Measurements from ENCODE around the gene USP17L22. TPM values are rescaled to one million over a fixed set of nuclear protein-coding genes. Genes with fewer than 3 reads are reported as not detected.

Gene USP17L22
- total RNA-seq = not detected in 2 replicates

GRCh38 chr4:9267319-9267718 lies at the start of gene USP17L22:
TSS of gene USP17L22 (plus strand) at chr4:9267619. CDS start at chr4:9267619, 0 bp downstream.

DNA sequence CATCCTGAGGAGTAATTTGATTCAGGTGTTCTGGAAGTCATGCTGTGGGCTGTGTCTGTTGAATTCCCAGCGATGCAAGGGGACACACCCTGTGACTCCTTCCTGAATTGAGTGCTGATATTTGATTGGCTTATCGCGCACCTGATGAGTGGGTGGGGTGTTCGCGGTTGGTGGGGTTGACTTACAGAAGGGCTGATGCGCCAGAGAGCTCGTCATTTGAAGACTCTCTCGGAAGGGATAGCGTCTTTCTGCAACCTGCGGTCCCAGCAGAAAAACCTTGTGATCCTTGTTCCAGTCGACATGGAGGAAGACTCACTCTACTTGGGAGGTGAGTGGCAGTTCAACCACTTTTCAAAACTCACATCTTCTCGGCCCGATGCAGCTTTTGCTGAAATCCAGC lies 47.6 kb upstream of the USP17L22 start, which contains the start of gene USP17L12:
Gene USP17L12 (plus strand): TSS at position 301 of the 400 bp plus-strand sequence. CDS start 0 bp downstream, at position 301.

GRCh38 chr4:9224596-9224995 lies 42.8 kb upstream of the USP17L22 start, which contains the start of gene USP17L13:
TSS of gene USP17L13 (plus strand) at chr4:9224896. CDS start at chr4:9224896, 0 bp downstream.

DNA sequence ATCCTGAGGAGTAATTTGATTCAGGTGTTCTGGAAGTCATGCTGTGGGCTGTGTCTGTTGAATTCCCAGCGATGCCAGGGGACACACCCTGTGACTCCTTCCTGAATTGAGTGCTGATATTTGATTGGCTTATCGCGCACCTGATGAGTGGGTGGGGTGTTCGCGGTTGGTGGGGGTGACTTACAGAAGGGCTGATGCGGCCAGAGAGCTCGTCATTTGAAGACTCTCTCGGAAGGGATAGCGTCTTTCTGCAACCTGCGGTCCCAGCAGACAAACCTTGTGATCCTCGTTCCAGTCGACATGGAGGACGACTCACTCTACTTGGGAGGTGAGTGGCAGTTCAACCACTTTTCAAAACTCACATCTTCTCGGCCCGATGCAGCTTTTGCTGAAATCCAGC lies 33.3 kb upstream of the USP17L22 start, which contains the start of gene USP17L15:
Gene USP17L15 (plus strand): TSS at position 301 of the 400 bp plus-strand sequence. CDS start 0 bp downstream, at position 301.

DNA sequence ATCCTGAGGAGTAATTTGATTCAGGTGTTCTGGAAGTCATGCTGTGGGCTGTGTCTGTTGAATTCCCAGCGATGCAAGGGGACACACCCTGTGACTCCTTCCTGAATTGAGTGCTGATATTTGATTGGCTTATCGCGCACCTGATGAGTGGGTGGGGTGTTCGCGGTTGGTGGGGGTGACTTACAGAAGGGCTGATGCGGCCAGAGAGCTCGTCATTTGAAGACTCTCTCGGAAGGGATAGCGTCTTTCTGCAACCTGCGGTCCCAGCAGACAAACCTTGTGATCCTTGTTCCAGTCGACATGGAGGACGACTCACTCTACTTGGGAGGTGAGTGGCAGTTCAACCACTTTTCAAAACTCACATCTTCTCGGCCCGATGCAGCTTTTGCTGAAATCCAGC lies 23.8 kb upstream of the USP17L22 start, which contains the start of gene USP17L17:
Gene USP17L17 (plus strand): TSS at position 301 of the 400 bp plus-strand sequence. CDS start 0 bp downstream, at position 301.

DNA sequence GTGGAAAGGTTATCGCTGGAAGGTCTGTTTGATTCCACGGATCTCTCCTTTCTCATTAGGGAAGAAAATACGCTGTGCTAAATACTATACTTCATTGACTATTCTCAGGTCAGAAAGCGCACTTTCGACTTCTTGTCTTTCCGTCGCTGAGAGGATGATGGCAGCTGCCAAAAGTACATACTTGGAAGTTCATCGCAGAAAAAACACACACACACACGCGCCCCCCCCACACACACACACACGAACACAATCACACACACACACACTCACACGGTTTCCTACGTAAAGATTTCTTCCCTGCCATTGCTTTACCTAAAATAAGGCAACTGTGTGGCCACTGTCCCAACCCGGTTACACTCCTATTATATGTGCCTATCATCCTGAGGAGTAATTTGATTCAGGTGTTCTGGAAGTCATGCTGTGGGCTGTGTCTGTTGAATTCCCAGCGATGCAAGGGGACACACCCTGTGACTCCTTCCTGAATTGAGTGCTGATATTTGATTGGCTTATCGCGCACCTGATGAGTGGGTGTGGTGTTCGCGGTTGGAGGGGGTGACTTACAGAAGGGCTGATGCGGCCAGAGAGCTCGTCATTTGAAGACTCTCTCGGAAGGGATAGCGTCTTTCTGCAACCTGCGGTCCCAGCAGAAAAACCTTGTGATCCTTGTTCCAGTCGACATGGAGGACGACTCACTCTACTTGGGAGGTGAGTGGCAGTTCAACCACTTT lies 19.3 kb upstream of the USP17L22 start, which contains the start of gene USP17L18:
Gene USP17L18 (plus strand): TSS at position 678 of the 728 bp plus-strand sequence. CDS start 0 bp downstream, at position 678.

DNA sequence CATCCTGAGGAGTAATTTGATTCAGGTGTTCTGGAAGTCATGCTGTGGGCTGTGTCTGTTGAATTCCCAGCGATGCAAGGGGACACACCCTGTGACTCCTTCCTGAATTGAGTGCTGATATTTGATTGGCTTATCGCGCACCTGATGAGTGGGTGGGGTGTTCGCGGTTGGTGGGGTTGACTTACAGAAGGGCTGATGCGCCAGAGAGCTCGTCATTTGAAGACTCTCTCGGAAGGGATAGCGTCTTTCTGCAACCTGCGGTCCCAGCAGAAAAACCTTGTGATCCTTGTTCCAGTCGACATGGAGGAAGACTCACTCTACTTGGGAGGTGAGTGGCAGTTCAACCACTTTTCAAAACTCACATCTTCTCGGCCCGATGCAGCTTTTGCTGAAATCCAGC lies 14.3 kb upstream of the USP17L22 start, which contains the start of gene USP17L19:
Gene USP17L19 (plus strand): TSS at position 301 of the 400 bp plus-strand sequence. CDS start 0 bp downstream, at position 301.

GRCh38 chr4:9257824-9258223 lies 9.6 kb upstream of the USP17L22 start, which contains the start of gene USP17L20:
TSS of gene USP17L20 (plus strand) at chr4:9258124. CDS start at chr4:9258124, 0 bp downstream.

GRCh38 chr4:9262572-9262971 lies 4.8 kb upstream of the USP17L22 start, which contains the start of gene USP17L21:
TSS of gene USP17L21 (plus strand) at chr4:9262872. CDS start at chr4:9262872, 0 bp downstream.

Other genes with a start within 250 kb of the USP17L22 start
- gene FAM90A26, start 97.2 kb upstream of the USP17L22 start, total RNA-seq = not detected in 2 replicates
- gene USP17L10, start 57.0 kb upstream of the USP17L22 start, total RNA-seq = not detected in 2 replicates
- gene USP17L11, start 52.2 kb upstream of the USP17L22 start, total RNA-seq = not detected in 2 replicates
- gene USP17L12, start 47.5 kb upstream of the USP17L22 start, total RNA-seq = not detected in 2 replicates
- not detected in 2 replicates for gene USP17L13, start 42.7 kb upstream of the USP17L22 start, total RNA-seq
- not detected in 2 replicates for gene USP17L15, start 33.2 kb upstream of the USP17L22 start, total RNA-seq
- not detected in 2 replicates for gene USP17L17, start 23.7 kb upstream of the USP17L22 start, total RNA-seq
- gene USP17L18, start 19.0 kb upstream of the USP17L22 start, total RNA-seq = not detected in 2 replicates
- gene USP17L19, start 14.2 kb upstream of the USP17L22 start, total RNA-seq = not detected in 2 replicates
- not detected in 2 replicates for gene USP17L20, start 9.5 kb upstream of the USP17L22 start, total RNA-seq
- not detected in 2 replicates for gene USP17L21, start 4.7 kb upstream of the USP17L22 start, total RNA-seq
- not detected in 2 replicates for gene USP17L24, start 57.5 kb downstream of the USP17L22 start, total RNA-seq
- not detected in 2 replicates for gene USP17L25, start 62.3 kb downstream of the USP17L22 start, total RNA-seq
- not detected in 2 replicates for gene USP17L26, start 67.0 kb downstream of the USP17L22 start, total RNA-seq
- not detected in 2 replicates for gene USP17L5, start 71.8 kb downstream of the USP17L22 start, total RNA-seq
- gene USP17L27, start 76.5 kb downstream of the USP17L22 start, total RNA-seq = not detected in 2 replicates
- gene USP17L28, start 81.3 kb downstream of the USP17L22 start, total RNA-seq = not detected in 2 replicates
- gene USP17L29, start 86.0 kb downstream of the USP17L22 start, total RNA-seq = not detected in 2 replicates
- not detected in 2 replicates for gene USP17L30, start 95.5 kb downstream of the USP17L22 start, total RNA-seq
- gene DEFB131A, start 176.8 kb downstream of the USP17L22 start, total RNA-seq = not detected in 2 replicates